Measurements from ENCODE around the gene FOXP1. TPM values are rescaled to one million over a fixed set of nuclear protein-coding genes. Genes with fewer than 3 reads are reported as not detected.
A peak's percentile ranks its signal among the peaks of the same experiment; 100 is the strongest.

Gene FOXP1
- total RNA-seq, 4 donors from 2014 or later, result 54.2 to 152 (median 129) TPM

DNA sequence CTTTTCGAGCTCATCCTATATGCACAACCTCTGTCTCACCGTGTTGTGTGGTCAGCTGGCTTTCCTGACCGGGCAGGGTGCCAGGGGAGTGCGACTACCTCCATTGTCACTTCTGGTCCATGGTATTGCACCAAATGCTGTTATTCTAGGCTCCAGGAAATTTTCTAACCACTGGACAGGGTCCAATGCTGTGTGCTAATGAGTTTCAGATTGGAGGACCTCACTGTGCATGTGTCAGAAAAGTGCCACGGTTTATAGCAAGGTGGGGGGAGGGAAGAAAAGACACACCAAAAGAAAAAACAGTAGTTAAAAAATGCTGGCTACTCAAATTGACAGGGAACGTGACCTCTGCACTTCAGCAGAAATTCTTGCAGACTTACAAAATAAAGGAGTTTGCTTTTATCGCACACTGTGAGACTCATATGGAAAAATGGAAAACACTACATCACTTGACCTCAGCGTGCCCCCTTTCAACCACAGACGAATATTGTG lies 480.1 kb downstream of the FOXP1 start:
- intact Hi-C loops (cut with DNase I; ENCODE audit: low total_unique reads), result no loop called here
- H3K4me3 ChIP-seq, result no peak overlapping the region
- no peaks in the 10 kb centered on the region for H3K9me3 ChIP-seq
- peak; percentile 23 to 53 for DNase-seq
- no peak for TF ChIP-seq POLR2A (IDR thresholded peaks at IDR 0.05)
- TF ChIP-seq, protein P1, sequence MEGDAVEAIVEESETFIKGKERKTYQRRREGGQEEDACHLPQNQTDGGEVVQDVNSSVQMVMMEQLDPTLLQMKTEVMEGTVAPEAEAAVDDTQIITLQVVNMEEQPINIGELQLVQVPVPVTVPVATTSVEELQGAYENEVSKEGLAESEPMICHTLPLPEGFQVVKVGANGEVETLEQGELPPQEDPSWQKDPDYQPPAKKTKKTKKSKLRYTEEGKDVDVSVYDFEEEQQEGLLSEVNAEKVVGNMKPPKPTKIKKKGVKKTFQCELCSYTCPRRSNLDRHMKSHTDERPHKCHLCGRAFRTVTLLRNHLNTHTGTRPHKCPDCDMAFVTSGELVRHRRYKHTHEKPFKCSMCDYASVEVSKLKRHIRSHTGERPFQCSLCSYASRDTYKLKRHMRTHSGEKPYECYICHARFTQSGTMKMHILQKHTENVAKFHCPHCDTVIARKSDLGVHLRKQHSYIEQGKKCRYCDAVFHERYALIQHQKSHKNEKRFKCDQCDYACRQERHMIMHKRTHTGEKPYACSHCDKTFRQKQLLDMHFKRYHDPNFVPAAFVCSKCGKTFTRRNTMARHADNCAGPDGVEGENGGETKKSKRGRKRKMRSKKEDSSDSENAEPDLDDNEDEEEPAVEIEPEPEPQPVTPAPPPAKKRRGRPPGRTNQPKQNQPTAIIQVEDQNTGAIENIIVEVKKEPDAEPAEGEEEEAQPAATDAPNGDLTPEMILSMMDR (IDR thresholded peaks at IDR 0.05), result no peak
- H3K4me1 ChIP-seq, result peaks cover 0 to 12% of the 10 kb centered on the region in 2 donors
- no peaks in the 10 kb centered on the region for H3K36me3 ChIP-seq
- no peak overlapping the region for H3K27ac ChIP-seq
- H3K27me3 ChIP-seq, result no peaks in the 10 kb centered on the region

DNA sequence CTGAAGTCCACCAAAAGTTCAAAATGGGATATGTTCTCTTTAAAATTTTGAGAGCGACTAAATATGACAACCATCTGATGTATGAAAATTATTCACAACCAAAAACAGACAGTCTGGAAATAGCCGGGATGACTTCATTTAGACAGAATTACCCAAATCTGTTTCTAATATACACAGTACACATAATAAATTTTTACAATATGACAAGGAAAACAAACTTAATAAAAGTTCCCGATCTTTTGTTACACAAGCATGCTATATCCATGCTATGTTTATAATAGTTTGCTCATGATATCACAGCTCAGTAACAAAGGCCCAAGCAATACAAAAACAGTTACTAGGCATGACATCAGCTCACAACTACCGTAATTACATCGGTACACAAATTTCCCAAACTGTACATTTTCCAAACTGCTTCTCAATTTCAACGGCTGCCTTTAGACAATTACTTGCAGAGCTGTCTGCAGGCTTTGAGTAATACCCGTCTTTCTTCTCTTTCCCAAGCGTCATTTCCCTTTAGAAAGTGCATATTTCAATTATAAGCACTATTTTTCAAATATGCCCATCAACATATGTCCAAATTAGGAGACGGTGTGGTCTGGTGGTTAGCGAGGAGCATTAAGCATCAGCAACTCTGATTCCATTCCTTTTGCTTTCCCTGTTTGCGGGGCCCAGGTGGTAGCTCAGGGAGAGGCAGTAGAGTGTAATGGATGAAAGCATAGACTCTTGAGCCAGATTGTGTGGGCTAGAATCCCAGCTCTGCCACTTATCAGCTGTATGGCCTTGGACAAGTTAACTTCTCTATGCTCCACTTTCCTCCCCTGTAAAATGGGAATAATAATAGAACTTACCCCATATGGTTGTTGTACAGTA lies 481.2 kb downstream of the FOXP1 start:
- Histone ChIP-seq H3K36me3 (no peaks in the 10 kb centered on the region), H3K4me1 (peaks cover 0 to 12% of the 10 kb centered on the region in 2 donors), H3K27ac (peak overlapping the region; percentile 22 to 37), H3K4me3 (no peak overlapping the region), H3K9me3 (no peaks in the 10 kb centered on the region), H3K27me3 (no peaks in the 10 kb centered on the region)
- TF ChIP-seq POLR2A (IDR thresholded peaks at IDR 0.05), result no peak
- TF ChIP-seq, protein P1 (IDR thresholded peaks at IDR 0.05), result no peak
- no peak for DNase-seq
- intact Hi-C loops (cut with DNase I; ENCODE audit: low total_unique reads), result no loop called here

DNA sequence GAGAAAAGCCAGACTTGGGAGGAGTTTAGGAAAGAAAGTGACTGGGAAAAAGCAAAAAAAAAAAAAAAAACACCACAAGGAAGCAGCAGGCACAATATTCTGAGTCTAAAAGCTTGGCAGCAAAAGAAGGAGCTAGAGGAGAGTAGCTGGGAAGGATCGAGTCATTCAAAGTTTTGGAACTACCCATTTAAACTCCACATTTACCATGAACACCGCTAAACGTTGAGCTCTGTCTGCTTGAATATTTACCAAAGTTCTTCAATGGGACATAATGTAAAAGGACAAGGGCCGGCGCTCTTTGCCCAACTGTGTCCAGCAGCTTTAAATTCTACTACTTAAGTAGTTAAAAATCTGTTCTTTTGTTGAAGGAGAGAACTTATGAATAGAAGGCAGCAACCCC lies 481.9 kb downstream of the FOXP1 start:
- TF ChIP-seq POLR2A (IDR thresholded peaks at IDR 0.05), result no peak
- TF ChIP-seq, protein P1 (IDR thresholded peaks at IDR 0.05), result no peak
- Histone ChIP-seq H3K36me3 (no peaks in the 10 kb centered on the region), H3K4me3 (no peak overlapping the region), H3K27me3 (no peaks in the 10 kb centered on the region), H3K9me3 (no peaks in the 10 kb centered on the region), H3K27ac (peak overlapping the region in 1 of 2 donors; percentile 22), H3K4me1 (peaks cover 0 to 12% of the 10 kb centered on the region in 2 donors)
- no peak for DNase-seq
- intact Hi-C loops (cut with DNase I; ENCODE audit: low total_unique reads), result no loop called here

DNA sequence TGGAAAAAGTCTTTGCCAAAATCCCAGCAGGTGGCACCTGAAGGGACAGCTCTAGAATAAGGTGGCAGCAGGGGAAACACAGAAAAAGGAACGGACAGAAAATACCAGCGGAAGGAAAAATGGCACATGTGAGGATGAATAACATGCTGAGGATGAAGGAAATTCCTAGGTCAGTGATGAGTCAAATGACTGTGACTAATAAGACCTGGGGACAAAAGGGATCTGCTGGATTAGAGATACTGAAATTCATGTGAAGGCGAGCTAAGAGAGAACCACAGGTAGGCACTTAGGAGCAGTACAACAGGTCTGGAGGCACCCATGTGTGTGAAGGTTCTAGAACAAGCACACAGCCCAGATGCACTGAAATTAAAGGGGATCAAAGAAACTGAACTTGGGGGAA lies 482.5 kb downstream of the FOXP1 start:
- no peak for DNase-seq
- H3K36me3 ChIP-seq, result no peaks in the 10 kb centered on the region
- peaks cover 0 to 12% of the 10 kb centered on the region in 2 donors for H3K4me1 ChIP-seq
- no peak for TF ChIP-seq POLR2A (IDR thresholded peaks at IDR 0.05)
- TF ChIP-seq, protein P1 (IDR thresholded peaks at IDR 0.05), result no peak
- no peak overlapping the region for H3K4me3 ChIP-seq
- H3K27ac ChIP-seq, result no peak overlapping the region
- H3K27me3 ChIP-seq, result no peaks in the 10 kb centered on the region
- intact Hi-C loops (cut with DNase I; ENCODE audit: low total_unique reads), result no loop called here
- H3K9me3 ChIP-seq, result no peaks in the 10 kb centered on the region

DNA sequence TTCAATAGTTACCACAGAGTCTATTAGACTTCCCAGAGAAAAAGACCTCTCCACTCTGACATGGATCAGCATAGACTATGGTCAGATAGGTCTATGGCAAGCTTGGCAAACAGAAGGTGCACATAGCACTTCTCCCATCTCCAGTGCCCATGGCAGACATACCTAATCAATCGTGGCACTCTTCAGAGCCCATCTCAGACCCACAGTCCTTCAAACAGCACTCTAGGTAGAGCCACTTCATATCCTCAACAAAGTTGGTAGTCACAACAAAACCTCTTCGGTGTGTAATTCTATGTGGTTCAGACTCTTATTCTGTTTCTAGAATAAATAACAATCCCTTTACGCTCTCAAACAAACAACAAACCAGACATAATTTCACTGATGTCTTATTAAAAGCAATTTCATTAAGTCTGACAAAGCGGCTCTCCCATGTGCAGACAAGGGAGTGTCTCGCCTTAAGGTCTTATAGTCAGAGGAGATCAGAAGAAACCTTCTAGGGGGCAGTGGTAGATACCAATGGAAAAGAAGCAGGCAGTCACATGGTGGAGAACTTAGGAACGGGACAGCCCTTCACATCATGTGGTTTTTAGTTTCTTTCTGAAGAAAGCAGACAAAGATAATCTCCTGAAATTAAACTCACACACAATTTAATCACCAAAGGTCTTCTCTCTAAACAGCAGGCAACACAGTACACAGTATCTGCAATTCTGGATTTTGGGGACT lies 483.4 kb downstream of the FOXP1 start:
- no peaks in the 10 kb centered on the region for H3K9me3 ChIP-seq
- peaks cover 0 to 12% of the 10 kb centered on the region in 2 donors for H3K4me1 ChIP-seq
- no peak overlapping the region for H3K4me3 ChIP-seq
- TF ChIP-seq, protein P1 (IDR thresholded peaks at IDR 0.05), result no peak
- TF ChIP-seq POLR2A (IDR thresholded peaks at IDR 0.05), result no peak
- no peaks in the 10 kb centered on the region for H3K36me3 ChIP-seq
- no peaks in the 10 kb centered on the region for H3K27me3 ChIP-seq
- no peak overlapping the region for H3K27ac ChIP-seq
- no peak for DNase-seq
- intact Hi-C loops (cut with DNase I; ENCODE audit: low total_unique reads), result no loop called here

All from uterus (tissue), 4 donors.